Spleen (tissue), 11 donors: ENCODE data around the gene SCUBE2. TPM values are rescaled to one million over a fixed set of nuclear protein-coding genes. Genes with fewer than 3 reads are reported as not detected.

Experiments
- DNase-seq: peaks from one replicate; pipeline ENCODE4 v3.0.0-alpha.2; 2020
- H3K27ac ChIP-seq, 8 donors: fragments of 200-600 bp; sonication (generic) in 7 of 8; 1 replicate in 4 of 8; 2 replicates in 4 of 8; pipeline versions ENCODE4 v1.5.0 to v1.8.0; 2016 to 2021; ENCODE audit warnings: inconsistent platforms in 4 of 8, mild to moderate bottlenecking in 4 of 8, moderate library complexity in 1 of 8
- H3K27me3 ChIP-seq, 7 donors: fragments of 200-600 bp; sonication (generic) in 6 of 7; replicated peaks in 1 of 7; 1 replicate in 4 of 7; 2 replicates in 3 of 7; pipeline versions ENCODE4 v1.5.0 to v1.8.0; 2016 to 2021; ENCODE audit warnings: inconsistent platforms in 3 of 7, mild to moderate bottlenecking in 1 of 7
- H3K36me3 ChIP-seq, 6 donors: fragments of 200-600 bp; sonication (generic) in 5 of 6; 1 replicate in 4 of 6; 2 replicates in 2 of 6; pipeline versions ENCODE4 v1.5.0 to v1.8.0; 2016 to 2021; ENCODE audit warnings: inconsistent platforms in 2 of 6
- H3K4me1 ChIP-seq, 6 donors: fragments of 200-600 bp; sonication (generic) in 5 of 6; 1 replicate in 3 of 6; 2 replicates in 3 of 6; pipeline versions ENCODE4 v1.5.0 to v1.8.0; 2016 to 2021; ENCODE audit warnings: inconsistent platforms in 3 of 6
- H3K4me3 ChIP-seq, 8 donors: fragments of 200-600 bp; sonication (generic) in 7 of 8; 1 replicate in 4 of 8; 2 replicates in 4 of 8; pipeline versions ENCODE4 v1.5.0 to v1.8.0; 2016 to 2021; ENCODE audit warnings: inconsistent platforms in 4 of 8, mild to moderate bottlenecking in 4 of 8, moderate library complexity in 2 of 8
- H3K9me3 ChIP-seq, 8 donors: fragments of 200-600 bp; sonication (generic) in 7 of 8; 1 replicate in 4 of 8; 2 replicates in 4 of 8; pipeline versions ENCODE4 v1.5.0 to v1.8.0; 2016 to 2021; ENCODE audit warnings: inconsistent platforms in 4 of 8
- POLR2A ChIP-seq, 3 donors: fragments of 450-650 bp; IDR thresholded peaks; one replicate each; pipeline ENCODE4 v1.5.1; 2017; ENCODE audit warnings: antibody characterized with exemption in 3 of 3, mild to moderate bottlenecking in 1 of 3
- POLR2AphosphoS5 ChIP-seq, 3 donors: sonication (generic); formaldehyde crosslinking; IDR thresholded peaks; one replicate each; pipeline ENCODE4 v1.5.1; 2017; ENCODE audit warnings: antibody characterized with exemption in 3 of 3
- WGBS, 5 donors: extraction: QIAGEN DNeasy Blood & Tissue Kit in 3 of 5; methylation state at CpG; one replicate each; pipeline versions ENCODE4 v1.1.5 to v1.1.7; 2013 to 2018; 5-methylcytosine and 5-hydroxymethylcytosine counted together
- intact Hi-C: fragments of 100-400 bp; cut with DNase I; formaldehyde crosslinking; loops from one replicate; pipeline ENCODE4 v1.15.0; 2023; ENCODE audit warnings: low total_unique reads
- polyA plus RNA-seq, 3 donors: library from polyadenylated mRNA; stranded (reverse); fragments of 200-250 nt; gene quantifications; one replicate each; pipeline ENCODE4 v1.2.1, GENCODE V29; 2013
- total RNA-seq, 7 donors: library from RNA; depleted of rRNA in 3 of 7; stranded (reverse); fragments of >200 nt in 3 of 7; fragmentation: NEBNext Ultra II Directional in 4 of 7; extraction: Animal tissue kit (Norgen Biotek cat#: 25700) in 4 of 7; gene quantifications; one replicate each; pipeline versions ENCODE4 v1.1.0 to v1.2.1, GENCODE V29; 2016 to 2021
- TF ChIP-seq, protein P1 (sequence below), 11 experiments: fragments of 200-600 bp in 7 of 11; fragments of 450-650 bp in 4 of 11; sonication (generic) in 4 of 11; IDR thresholded peaks in 8 of 11; conservative IDR thresholded peaks in 3 of 11; 1 replicate in 7 of 11; 2 replicates in 4 of 11; pipeline versions ENCODE4 v1.4.0 to v1.8.0; 2016 to 2021; ENCODE audit warnings: antibody characterized with exemption in 11 of 11, inconsistent platforms in 4 of 11, mild to moderate bottlenecking in 1 of 11
- donor health status: healthy with polysubstance abuse.
- donor health status: DM: no; HTN: no; CAD: no; lungs with moderate emphysema.
- donor health status: DM: no; HTN: no; CAD: no.
- donor health status: Bipolar disorder and iron deficiency.
- donor health status: healthy.
- donor health status: DM: no; HTN: no; CAD: no.
- donor health status: DM: yes; HTN: yes; CAD: no.

SCUBE2 gene
- total and polyA plus RNA-seq, 10 donors = 2.4 to 28.6 (median 5.7) TPM

DNA sequence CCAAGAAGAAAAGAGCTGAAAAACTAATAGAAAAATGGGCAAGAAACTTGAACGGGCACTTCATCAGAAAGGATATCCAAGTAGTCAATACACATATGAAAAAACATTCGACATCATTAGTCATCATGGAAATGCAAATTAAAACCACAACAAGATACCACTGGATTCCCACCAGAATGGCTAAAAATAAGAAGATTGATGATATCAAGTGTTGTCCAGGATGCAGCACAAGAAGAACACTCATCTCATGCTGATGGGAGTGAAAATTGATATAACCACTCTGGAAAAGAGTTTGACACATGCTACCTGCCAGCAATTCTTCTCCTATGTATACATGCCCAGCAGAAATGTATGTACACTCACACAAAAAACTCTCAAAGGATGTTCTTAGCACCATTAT is 26.9 kb upstream of the SCUBE2 start:
- Histone ChIP-seq H3K4me1 (no peaks in the 10 kb centered on the region), H3K9me3 (peaks cover 0 to 11% (median 5%) of the 10 kb centered on the region in 8 donors), H3K4me3 (no peak overlapping the region), H3K27me3 (no peaks in the 10 kb centered on the region), H3K27ac (no peak overlapping the region), H3K36me3 (no peaks in the 10 kb centered on the region)
- TF ChIP-seq, protein P1, sequence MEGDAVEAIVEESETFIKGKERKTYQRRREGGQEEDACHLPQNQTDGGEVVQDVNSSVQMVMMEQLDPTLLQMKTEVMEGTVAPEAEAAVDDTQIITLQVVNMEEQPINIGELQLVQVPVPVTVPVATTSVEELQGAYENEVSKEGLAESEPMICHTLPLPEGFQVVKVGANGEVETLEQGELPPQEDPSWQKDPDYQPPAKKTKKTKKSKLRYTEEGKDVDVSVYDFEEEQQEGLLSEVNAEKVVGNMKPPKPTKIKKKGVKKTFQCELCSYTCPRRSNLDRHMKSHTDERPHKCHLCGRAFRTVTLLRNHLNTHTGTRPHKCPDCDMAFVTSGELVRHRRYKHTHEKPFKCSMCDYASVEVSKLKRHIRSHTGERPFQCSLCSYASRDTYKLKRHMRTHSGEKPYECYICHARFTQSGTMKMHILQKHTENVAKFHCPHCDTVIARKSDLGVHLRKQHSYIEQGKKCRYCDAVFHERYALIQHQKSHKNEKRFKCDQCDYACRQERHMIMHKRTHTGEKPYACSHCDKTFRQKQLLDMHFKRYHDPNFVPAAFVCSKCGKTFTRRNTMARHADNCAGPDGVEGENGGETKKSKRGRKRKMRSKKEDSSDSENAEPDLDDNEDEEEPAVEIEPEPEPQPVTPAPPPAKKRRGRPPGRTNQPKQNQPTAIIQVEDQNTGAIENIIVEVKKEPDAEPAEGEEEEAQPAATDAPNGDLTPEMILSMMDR (IDR thresholded peaks at IDR 0.05 in 8 of 11, conservative IDR thresholded peaks at IDR 0.05 in 3 of 11) = no peak
- TF ChIP-seq POLR2A (IDR thresholded peaks at IDR 0.05) (no peak), POLR2AphosphoS5 (IDR thresholded peaks at IDR 0.05) (no peak)
- intact Hi-C loops = no loop called here
- DNase-seq = no peak
- 80 to 93% (median 92%) methylated on average over 2 of the region's 2 CpGs for WGBS, 5 donors

- TF ChIP-seq, protein P1 (IDR thresholded peaks at IDR 0.05 in 8 of 11, conservative IDR thresholded peaks at IDR 0.05 in 3 of 11) = no peak
- TF ChIP-seq POLR2A (IDR thresholded peaks at IDR 0.05) (no peak), POLR2AphosphoS5 (IDR thresholded peaks at IDR 0.05) (no peak)
- no peaks in the 10 kb centered on the region for H3K4me1 ChIP-seq
- no peaks in the 10 kb centered on the region for H3K36me3 ChIP-seq
- 90 to 100% (median 97%) methylated on average over 2 of the region's 2 CpGs for whole genome bisulfite sequencing, 5 donors
- H3K27me3 ChIP-seq = no peaks in the 10 kb centered on the region
- H3K4me3 ChIP-seq = no peak overlapping the region
- H3K9me3 ChIP-seq = peaks cover 0 to 35% (median 28%) of the 10 kb centered on the region in 8 donors
- no peak overlapping the region for H3K27ac ChIP-seq
- DNase-seq = no peak
- intact Hi-C loops = no loop called here
These were observed 20.7 kb upstream of the SCUBE2 start for GRCh38 chr11:9112075-9112474.

DNA sequence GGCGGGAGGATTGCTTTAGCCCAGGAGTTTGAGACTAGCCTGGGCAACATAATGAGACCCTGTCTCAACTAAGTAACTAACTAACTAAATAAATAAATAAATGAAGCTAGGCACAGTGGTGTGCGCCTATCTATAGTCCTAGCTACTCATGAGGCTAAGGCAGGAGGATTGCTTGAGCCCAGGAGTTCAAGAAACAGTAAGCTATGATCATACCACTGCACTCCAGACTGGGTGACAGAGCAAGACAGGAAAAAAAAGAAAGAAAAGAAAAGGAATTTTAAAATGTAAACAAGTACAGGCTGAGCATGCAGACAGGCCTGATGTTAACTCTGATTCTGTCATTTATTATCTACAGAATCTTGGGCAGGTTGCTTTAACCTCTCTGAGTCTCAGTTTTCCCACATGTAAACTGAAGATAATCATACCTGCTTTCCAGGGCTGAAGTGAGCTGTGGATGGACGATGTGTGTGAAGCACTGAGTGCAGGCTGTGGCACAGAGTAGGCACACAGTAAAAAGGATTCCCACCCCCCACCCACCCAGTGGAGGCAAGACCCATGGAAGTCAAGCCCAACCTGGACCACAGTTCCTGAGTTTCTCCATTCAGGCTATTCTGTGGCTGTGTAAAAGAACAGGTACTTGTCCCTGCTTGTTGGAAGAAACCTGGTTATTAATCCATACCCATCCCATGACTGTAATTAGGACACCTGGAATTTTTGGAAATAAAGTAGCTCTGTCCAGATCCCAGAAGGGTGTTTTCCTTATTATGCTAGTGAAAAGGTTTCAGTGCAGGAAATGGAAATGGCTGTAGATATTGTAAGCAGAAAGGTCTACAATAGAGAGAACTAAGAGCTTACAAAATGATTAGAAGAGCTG is 18.7 kb upstream of the SCUBE2 start:
- DNase-seq = no peak
- intact Hi-C loops = no loop called here
- H3K9me3 ChIP-seq = peaks cover 0 to 35% (median 28%) of the 10 kb centered on the region in 8 donors
- H3K36me3 ChIP-seq = no peaks in the 10 kb centered on the region
- no peak overlapping the region for H3K27ac ChIP-seq
- H3K4me1 ChIP-seq = no peaks in the 10 kb centered on the region
- 90 to 100% (median 93%) methylated on average over 3 of the region's 3 CpGs for WGBS, 5 donors
- no peaks in the 10 kb centered on the region for H3K27me3 ChIP-seq
- no peak overlapping the region for H3K4me3 ChIP-seq
- TF ChIP-seq, protein P1 (IDR thresholded peaks at IDR 0.05 in 8 of 11, conservative IDR thresholded peaks at IDR 0.05 in 3 of 11) = no peak
- TF ChIP-seq POLR2A (IDR thresholded peaks at IDR 0.05) = no peak
- TF ChIP-seq POLR2AphosphoS5 (IDR thresholded peaks at IDR 0.05) = no peak

GRCh38 chr11:9104580-9104979 is 13.2 kb upstream of the SCUBE2 start:
- DNase-seq = no peak
- H3K4me3 ChIP-seq = no peak overlapping the region
- no peaks in the 10 kb centered on the region for H3K27me3 ChIP-seq
- intact Hi-C loops = no loop called here
- H3K4me1 ChIP-seq = no peaks in the 10 kb centered on the region
- H3K9me3 ChIP-seq = no peaks in the 10 kb centered on the region
- no peaks in the 10 kb centered on the region for H3K36me3 ChIP-seq
- TF ChIP-seq POLR2A (IDR thresholded peaks at IDR 0.05) (no peak), POLR2AphosphoS5 (IDR thresholded peaks at IDR 0.05) (no peak)
- TF ChIP-seq, protein P1 (IDR thresholded peaks at IDR 0.05 in 8 of 11, conservative IDR thresholded peaks at IDR 0.05 in 3 of 11) = no peak
- H3K27ac ChIP-seq = no peak overlapping the region
- 91 to 99% (median 95%) methylated on average over 7 of the region's 7 CpGs for WGBS, 5 donors
